BE2C (cell line): Measurements from ENCODE around the gene PACRG.

Source experiments
- DNase-seq: peaks from one replicate; pipeline ENCODE4 v3.0.0-alpha.2; 2020
- H3K27me3 ChIP-seq: fragments of 250-450 bp; sonication (Bioruptor Pico); 2 replicates; pipeline ENCODE4 v1.5.1; 2020; ENCODE audit warnings: mild to moderate bottlenecking
- H3K36me3 ChIP-seq: fragments of 250-450 bp; sonication (Bioruptor Pico); 2 replicates; pipeline ENCODE4 v1.5.1; 2020; ENCODE audit warnings: mild to moderate bottlenecking
- H3K4me1 ChIP-seq: fragments of 250-450 bp; sonication (Bioruptor Pico); 2 replicates; pipeline ENCODE4 v1.5.1; 2020
- H3K4me3 ChIP-seq: 2 replicates; pipeline ENCODE4 v1.5.1; 2011; ENCODE audit warnings: low read depth, low read length
- H3K9me3 ChIP-seq: fragments of 250-450 bp; sonication (Bioruptor Pico); 2 replicates; pipeline ENCODE4 v1.5.1; 2020
- CTCF ChIP-seq: IDR thresholded peaks from 2 replicates; pipeline ENCODE4 v1.5.1; 2012; ENCODE audit warnings: mild to moderate bottlenecking, low read depth, low read length

PACRG gene

GRCh38 chr6:163030980-163031379 lies 303.2 kb downstream of the PACRG start:
- Histone ChIP-seq H3K27me3 (no peaks in the 10 kb centered on the region), H3K4me1 (no peaks in the 10 kb centered on the region), H3K4me3 (no peak overlapping the region), H3K9me3 (no peaks in the 10 kb centered on the region), H3K36me3 (no peaks in the 10 kb centered on the region)
- TF ChIP-seq CTCF: no peak
- DNase-seq: no peak

GRCh38 chr6:163031931-163032330 lies 304.2 kb downstream of the PACRG start:
- Histone ChIP-seq H3K4me3 (no peak overlapping the region), H3K36me3 (no peaks in the 10 kb centered on the region), H3K4me1 (no peaks in the 10 kb centered on the region), H3K27me3 (no peaks in the 10 kb centered on the region), H3K9me3 (no peaks in the 10 kb centered on the region)
- DNase-seq: no peak
- no peak for TF ChIP-seq CTCF

- TF ChIP-seq CTCF: no peak
- Histone ChIP-seq H3K36me3 (no peaks in the 10 kb centered on the region), H3K4me1 (no peaks in the 10 kb centered on the region), H3K4me3 (no peak overlapping the region), H3K9me3 (no peaks in the 10 kb centered on the region), H3K27me3 (no peaks in the 10 kb centered on the region)
- DNase-seq: no peak
These were observed 308.4 kb downstream of the PACRG start for GRCh38 chr6:163036160-163036645.

- Histone ChIP-seq H3K36me3 (no peaks in the 10 kb centered on the region), H3K4me1 (no peaks in the 10 kb centered on the region), H3K9me3 (no peaks in the 10 kb centered on the region), H3K4me3 (no peak overlapping the region), H3K27me3 (no peaks in the 10 kb centered on the region)
- DNase-seq: no peak
- TF ChIP-seq CTCF: no peak
These were observed 310.5 kb downstream of the PACRG start for GRCh38 chr6:163038317-163038716.

GRCh38 chr6:163048345-163048744 lies 320.6 kb downstream of the PACRG start:
- TF ChIP-seq CTCF: no peak
- no peak for DNase-seq
- Histone ChIP-seq H3K27me3 (no peaks in the 10 kb centered on the region), H3K36me3 (no peaks in the 10 kb centered on the region), H3K4me3 (no peak overlapping the region), H3K9me3 (no peaks in the 10 kb centered on the region), H3K4me1 (no peaks in the 10 kb centered on the region)

- Histone ChIP-seq H3K27me3 (no peaks in the 10 kb centered on the region), H3K9me3 (no peaks in the 10 kb centered on the region), H3K36me3 (no peaks in the 10 kb centered on the region), H3K4me1 (no peaks in the 10 kb centered on the region), H3K4me3 (no peak overlapping the region)
- no peak for TF ChIP-seq CTCF
- DNase-seq: no peak
These were observed 326.0 kb downstream of the PACRG start for GRCh38 chr6:163053667-163054344.
